Neural cell (in vitro differentiated cells): ENCODE results near the gene PPHLN1.

Source experiments
- CTCF ChIP-seq: fragments of 450-650 bp; IDR thresholded peaks from 2 replicates; pipeline ENCODE4 v1.5.1; 2014; ENCODE audit warnings: antibody characterized with exemption, mild to moderate bottlenecking, moderate library complexity; ENCODE audit not compliant: poor library complexity, severe bottlenecking
- EP300 ChIP-seq: fragments of 450-650 bp; conservative IDR thresholded peaks from 2 replicates; pipeline ENCODE4 v1.6.1; 2014; ENCODE audit warnings: antibody characterized with exemption, mild to moderate bottlenecking, moderate library complexity; ENCODE audit not compliant: poor library complexity, severe bottlenecking
- EZH2 ChIP-seq: fragments of 200-600, 300-800 bp; shearing (Covaris generic), sonication (generic); IDR thresholded peaks from 2 replicates; pipeline ENCODE4 v1.6.1; 2014; ENCODE audit warnings: antibody characterized with exemption, low read length, borderline replicate concordance, mild to moderate bottlenecking; ENCODE audit not compliant: insufficient read depth, poor library complexity, severe bottlenecking
- MXI1 ChIP-seq: fragments of 450-650 bp; conservative IDR thresholded peaks from 2 replicates; pipeline ENCODE4 v1.6.1; 2014; ENCODE audit warnings: antibody characterized with exemption, mild to moderate bottlenecking; ENCODE audit not compliant: poor library complexity, severe bottlenecking
- POLR2AphosphoS5 ChIP-seq: IDR thresholded peaks from 2 replicates; pipeline ENCODE4 v1.6.1; 2012
- RAD21 ChIP-seq: fragments of 450-650 bp; conservative IDR thresholded peaks from 2 replicates; pipeline ENCODE4 v1.6.1; 2014; ENCODE audit warnings: antibody characterized with exemption, mild to moderate bottlenecking, moderate library complexity
- SMC3 ChIP-seq: fragments of 450-650 bp; conservative IDR thresholded peaks from 2 replicates; pipeline ENCODE4 v1.6.1; 2014; ENCODE audit warnings: antibody characterized with exemption, mild to moderate bottlenecking, moderate library complexity; ENCODE audit not compliant: poor library complexity
- TAF1 ChIP-seq: IDR thresholded peaks from 2 replicates; pipeline ENCODE4 v1.6.1; 2012; ENCODE audit warnings: low read depth

- TF ChIP-seq SMC3 (no peak), TAF1 (no peak), CTCF (no peak), MXI1 (no peak), POLR2AphosphoS5 (no peak), RAD21 (no peak), EZH2 (no peak), EP300 (no peak)
Measured at GRCh38 chr12:42421844-42422779, 96.1 kb downstream of the PPHLN1 start.
